Measurements from ENCODE around the gene KDF1. TPM values are rescaled to one million over a fixed set of nuclear protein-coding genes. Genes with fewer than 3 reads are reported as not detected.

KDF1 gene
- total RNA-seq, 1 donor from 2014 or later, result 11.9 TPM

GRCh38 chr1:26986658-26987057 is 26.4 kb upstream of the KDF1 start:
- Mint-ChIP-seq H3K27me3 (ENCODE audit: low read depth) (peaks cover 18% of the 10 kb centered on the region), H3K4me3 (no peak overlapping the region)
- DNase-seq (ENCODE audit: low spot score in 2 of 2, unreplicated experiment in 2 of 2), result no peak

GRCh38 chr1:26984291-26984690 is 24.0 kb upstream of the KDF1 start:
- TF ChIP-seq, protein P1, sequence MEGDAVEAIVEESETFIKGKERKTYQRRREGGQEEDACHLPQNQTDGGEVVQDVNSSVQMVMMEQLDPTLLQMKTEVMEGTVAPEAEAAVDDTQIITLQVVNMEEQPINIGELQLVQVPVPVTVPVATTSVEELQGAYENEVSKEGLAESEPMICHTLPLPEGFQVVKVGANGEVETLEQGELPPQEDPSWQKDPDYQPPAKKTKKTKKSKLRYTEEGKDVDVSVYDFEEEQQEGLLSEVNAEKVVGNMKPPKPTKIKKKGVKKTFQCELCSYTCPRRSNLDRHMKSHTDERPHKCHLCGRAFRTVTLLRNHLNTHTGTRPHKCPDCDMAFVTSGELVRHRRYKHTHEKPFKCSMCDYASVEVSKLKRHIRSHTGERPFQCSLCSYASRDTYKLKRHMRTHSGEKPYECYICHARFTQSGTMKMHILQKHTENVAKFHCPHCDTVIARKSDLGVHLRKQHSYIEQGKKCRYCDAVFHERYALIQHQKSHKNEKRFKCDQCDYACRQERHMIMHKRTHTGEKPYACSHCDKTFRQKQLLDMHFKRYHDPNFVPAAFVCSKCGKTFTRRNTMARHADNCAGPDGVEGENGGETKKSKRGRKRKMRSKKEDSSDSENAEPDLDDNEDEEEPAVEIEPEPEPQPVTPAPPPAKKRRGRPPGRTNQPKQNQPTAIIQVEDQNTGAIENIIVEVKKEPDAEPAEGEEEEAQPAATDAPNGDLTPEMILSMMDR (IDR thresholded peaks at IDR 0.05; ENCODE audit: unreplicated experiment), result no peak
- Mint-ChIP-seq H3K27me3 (ENCODE audit: low read depth) (peaks cover 8% of the 10 kb centered on the region), H3K27ac (no peak overlapping the region), H3K4me3 (no peak overlapping the region), H3K36me3 (no peaks in the 10 kb centered on the region), H3K9me3 (no peaks in the 10 kb centered on the region), H3K4me1 (no peaks in the 10 kb centered on the region)
- no peak for DNase-seq (ENCODE audit: low spot score in 2 of 2, unreplicated experiment in 2 of 2)

More at GRCh38 chr1:26986658-26987057, 26.4 kb upstream of the KDF1 start:
- TF ChIP-seq, protein P1 (IDR thresholded peaks at IDR 0.05; ENCODE audit: unreplicated experiment), result no peak
- Mint-ChIP-seq H3K9me3 (no peaks in the 10 kb centered on the region), H3K27ac (no peak overlapping the region), H3K36me3 (no peaks in the 10 kb centered on the region), H3K4me1 (peaks cover 10% of the 10 kb centered on the region)

DNA sequence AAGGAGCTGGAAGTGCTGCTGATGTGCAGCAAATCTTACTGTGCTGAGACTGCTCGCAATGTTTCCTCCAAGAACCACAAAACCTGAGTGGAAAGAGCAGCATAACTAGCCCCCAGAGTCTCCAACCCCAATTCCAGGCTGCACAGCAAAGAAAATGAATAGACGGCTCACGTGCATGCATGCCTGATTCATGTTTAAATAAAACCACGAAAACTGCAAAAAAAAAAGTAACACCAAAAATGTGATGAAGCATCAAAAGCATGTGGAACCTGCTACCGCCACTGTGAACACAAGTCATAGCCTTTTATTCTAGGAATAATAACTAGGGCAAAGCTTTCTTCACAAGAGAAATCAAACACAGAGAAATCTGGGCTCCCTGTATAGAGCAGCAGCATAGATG is 23.6 kb upstream of the KDF1 start:
- Mint-ChIP-seq H3K27ac (no peak overlapping the region), H3K4me3 (no peak overlapping the region), H3K9me3 (no peaks in the 10 kb centered on the region), H3K36me3 (no peaks in the 10 kb centered on the region), H3K27me3 (ENCODE audit: low read depth) (peaks cover 8% of the 10 kb centered on the region), H3K4me1 (no peaks in the 10 kb centered on the region)
- TF ChIP-seq, protein P1 (IDR thresholded peaks at IDR 0.05; ENCODE audit: unreplicated experiment), result no peak
- DNase-seq (ENCODE audit: low spot score in 2 of 2, unreplicated experiment in 2 of 2), result no peak

DNA sequence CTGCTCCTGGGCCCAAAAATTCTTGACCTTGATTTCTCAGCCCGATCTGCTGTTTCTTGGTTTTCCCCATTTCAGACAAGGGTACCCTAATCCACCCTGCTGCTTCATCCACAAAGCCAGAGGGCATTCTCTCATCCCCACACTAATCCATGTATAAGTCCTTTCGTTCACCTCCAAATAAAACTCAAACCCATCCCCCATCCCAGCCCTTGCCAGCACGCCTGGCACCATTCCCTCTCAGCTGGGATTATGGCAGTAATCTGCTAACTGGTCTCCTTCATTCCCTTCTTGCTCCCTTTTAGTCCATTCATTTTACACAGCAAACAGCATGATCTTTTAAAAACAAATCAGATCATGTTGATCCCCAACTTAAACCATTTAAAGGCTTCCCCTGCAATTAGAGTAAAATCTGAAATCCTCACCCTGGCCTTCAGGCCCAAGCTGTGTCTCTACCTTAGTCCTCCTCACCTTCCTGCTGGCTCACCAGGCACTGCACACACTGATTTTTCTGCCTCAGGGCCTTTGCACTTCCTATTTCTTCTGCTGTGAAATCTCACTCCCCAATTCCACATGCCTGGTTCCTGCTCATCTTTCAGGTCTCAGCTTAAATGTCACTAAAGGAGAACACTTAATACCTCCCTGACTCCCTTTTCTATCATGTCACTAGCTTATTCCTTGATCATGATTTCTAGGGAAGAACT is 21.0 kb upstream of the KDF1 start:
- TF ChIP-seq, protein P1 (IDR thresholded peaks at IDR 0.05; ENCODE audit: unreplicated experiment), result no peak
- H3K36me3 Mint-ChIP-seq, result no peaks in the 10 kb centered on the region
- no peak overlapping the region for H3K4me3 Mint-ChIP-seq
- no peaks in the 10 kb centered on the region for H3K4me1 Mint-ChIP-seq
- no peak for DNase-seq (ENCODE audit: low spot score in 2 of 2, unreplicated experiment in 2 of 2)
- H3K27me3 Mint-ChIP-seq (ENCODE audit: low read depth), result peaks cover 8% of the 10 kb centered on the region
- no peaks in the 10 kb centered on the region for H3K9me3 Mint-ChIP-seq
- no peak overlapping the region for H3K27ac Mint-ChIP-seq

- H3K4me1 Mint-ChIP-seq, result no peaks in the 10 kb centered on the region
- H3K9me3 Mint-ChIP-seq, result no peaks in the 10 kb centered on the region
- H3K4me3 Mint-ChIP-seq, result no peak overlapping the region
- no peaks in the 10 kb centered on the region for H3K27me3 Mint-ChIP-seq (ENCODE audit: low read depth)
- H3K27ac Mint-ChIP-seq, result no peak overlapping the region
- DNase-seq (ENCODE audit: low spot score in 2 of 2, unreplicated experiment in 2 of 2), result no peak
- TF ChIP-seq, protein P1 (IDR thresholded peaks at IDR 0.05; ENCODE audit: unreplicated experiment), result no peak
- no peaks in the 10 kb centered on the region for H3K36me3 Mint-ChIP-seq
Measured at GRCh38 chr1:26978901-26979300, 18.6 kb upstream of the KDF1 start.
